DOHH2 (cell line): ENCODE measurements around the gene USH2A.

Experiments
- H3F3A ChIP-seq: fragments of 200-600 bp; sonication (generic), shearing (Covaris generic); 2 replicates; pipeline ENCODE4 v1.6.0; 2016; ENCODE audit warnings: antibody characterized with exemption, mild to moderate bottlenecking; ENCODE audit not compliant: control insufficient read depth, insufficient read depth
- H3K27ac ChIP-seq: fragments of 200-600 bp; sonication (generic); 2 replicates; pipeline ENCODE4 v1.5.1; 2014; ENCODE audit warnings: low read depth, mild to moderate bottlenecking, low read length, moderate library complexity
- H3K27me3 ChIP-seq: fragments of 200-600 bp; sonication (generic); 2 replicates; pipeline ENCODE4 v1.6.1; 2014; ENCODE audit warnings: mild to moderate bottlenecking, low read length, mixed read lengths; ENCODE audit not compliant: control insufficient read depth
- H3K36me3 ChIP-seq: fragments of 200-600 bp; sonication (generic); 2 replicates; pipeline ENCODE4 v1.6.1; 2014; ENCODE audit warnings: mild to moderate bottlenecking, low read length, moderate library complexity, mixed read lengths; ENCODE audit not compliant: control insufficient read depth
- H3K4me1 ChIP-seq: fragments of 200-600 bp; sonication (generic); 2 replicates; pipeline ENCODE4 v1.6.1; 2014; ENCODE audit warnings: mild to moderate bottlenecking, low read length, mixed read lengths; ENCODE audit not compliant: control insufficient read depth
- H3K4me2 ChIP-seq: fragments of 200-600 bp; sonication (generic); 2 replicates; pipeline ENCODE4 v1.6.0; 2014; ENCODE audit warnings: mild to moderate bottlenecking, low read length, moderate library complexity
- H3K4me3 ChIP-seq: fragments of 200-600 bp; sonication (generic); 2 replicates; pipeline ENCODE4 v1.5.1; 2014; ENCODE audit warnings: mild to moderate bottlenecking, low read length, mixed read lengths
- H3K79me2 ChIP-seq: fragments of 200-600 bp; sonication (generic); 2 replicates; pipeline ENCODE4 v1.6.1; 2014; ENCODE audit warnings: mild to moderate bottlenecking, low read length, mixed read lengths; ENCODE audit not compliant: control insufficient read depth
- H3K9me2 ChIP-seq: fragments of 200-600 bp; sonication (generic); replicated peaks from 2 replicates; pipeline ENCODE4 v1.6.1; 2014; ENCODE audit warnings: mild to moderate bottlenecking, low read length, mixed read lengths; ENCODE audit not compliant: control insufficient read depth
- H3K9me3 ChIP-seq: fragments of 200-600 bp; sonication (generic); 2 replicates; pipeline ENCODE4 v1.6.1; 2014; ENCODE audit warnings: antibody characterized with exemption, low read length, mixed read lengths; ENCODE audit not compliant: control insufficient read depth, insufficient read depth
- H4K20me1 ChIP-seq: fragments of 200-600 bp; sonication (generic); 2 replicates; pipeline ENCODE4 v1.6.0; 2014; ENCODE audit warnings: low read depth, mild to moderate bottlenecking, antibody characterized with exemption, low read length, moderate library complexity; ENCODE audit not compliant: control insufficient read depth, insufficient read depth
- CTCF ChIP-seq: fragments of 200-600 bp; sonication (generic); IDR thresholded peaks from one replicate; pipeline ENCODE4 v1.5.1; 2014; ENCODE audit warnings: antibody characterized with exemption, mild to moderate bottlenecking, low read depth, low read length; ENCODE audit not compliant: poor library complexity, severe bottlenecking
- EZH2phosphoT487 ChIP-seq: fragments of 200-600 bp; sonication (generic); IDR thresholded peaks from 2 replicates; pipeline ENCODE4 v1.6.1; 2017; ENCODE audit warnings: borderline replicate concordance, mild to moderate bottlenecking, antibody characterized with exemption, low read length, moderate library complexity, mixed read lengths

Gene USH2A

GRCh38 chr1:216310776-216311175 is 112.5 kb downstream of the USH2A start:
- Histone ChIP-seq H3K27me3 (no peaks in the 10 kb centered on the region), H3K9me2 (no peaks in the 10 kb centered on the region), H3K4me2 (no peak overlapping the region), H3K4me3 (no peak overlapping the region), H3K36me3 (no peaks in the 10 kb centered on the region), H3K79me2 (no peaks in the 10 kb centered on the region), H3K27ac (no peak overlapping the region), H3F3A (no peaks in the 10 kb centered on the region), H3K9me3 (no peaks in the 10 kb centered on the region), H3K4me1 (no peaks in the 10 kb centered on the region), H4K20me1 (no peaks in the 10 kb centered on the region)
- TF ChIP-seq EZH2phosphoT487 = no peak
- peak; percentile 73 for TF ChIP-seq CTCF

- no peak overlapping the region for H3K4me3 ChIP-seq
- no peaks in the 10 kb centered on the region for H3K79me2 ChIP-seq
- H3K27me3 ChIP-seq = no peaks in the 10 kb centered on the region
- no peaks in the 10 kb centered on the region for H3K9me3 ChIP-seq
- H3K27ac ChIP-seq = no peak overlapping the region
- H3K36me3 ChIP-seq = no peaks in the 10 kb centered on the region
- TF ChIP-seq EZH2phosphoT487 (no peak), CTCF (no peak)
- no peak overlapping the region for H3K4me2 ChIP-seq
- H4K20me1 ChIP-seq = no peaks in the 10 kb centered on the region
- no peaks in the 10 kb centered on the region for H3K4me1 ChIP-seq
- H3K9me2 ChIP-seq = no peaks in the 10 kb centered on the region
- H3F3A ChIP-seq = no peaks in the 10 kb centered on the region
These were observed 116.4 kb downstream of the USH2A start for GRCh38 chr1:216306830-216307229.

GRCh38 chr1:216303690-216304089 is 119.6 kb downstream of the USH2A start:
- no peaks in the 10 kb centered on the region for H4K20me1 ChIP-seq

More at GRCh38 chr1:216303690-216304089, 119.6 kb downstream of the USH2A start:
- no peak overlapping the region for H3K27ac ChIP-seq
- no peaks in the 10 kb centered on the region for H3K27me3 ChIP-seq
- no peaks in the 10 kb centered on the region for H3K79me2 ChIP-seq
- H3K9me2 ChIP-seq = no peaks in the 10 kb centered on the region
- H3F3A ChIP-seq = no peaks in the 10 kb centered on the region
- H3K4me2 ChIP-seq = no peak overlapping the region
- H3K9me3 ChIP-seq = no peaks in the 10 kb centered on the region
- no peaks in the 10 kb centered on the region for H3K36me3 ChIP-seq
- TF ChIP-seq EZH2phosphoT487 (no peak), CTCF (no peak)
- no peaks in the 10 kb centered on the region for H3K4me1 ChIP-seq
- H3K4me3 ChIP-seq = no peak overlapping the region
